ENCODE data around the gene C3orf62. TPM values are rescaled to one million over a fixed set of nuclear protein-coding genes. Genes with fewer than 3 reads are reported as not detected.

The C3orf62 gene
- 1 to 10 TPM; 4.2 to 6.6 TPM for polyA plus RNA-seq

GRCh38 chr3:49276475-49277382 lies at the start of gene C3orf62:
C3orf62 (minus strand) TSS chr3:49277232; CDS start chr3:49276872, 360 bp downstream.
- H3K4me3 ChIP-seq (ENCODE audit: low read depth in 1 of 2, low read length in 2 of 2): peak within 1 kb of the TSS; percentile 52 to 67
- no peaks in the 10 kb centered on the region for H3K27me3 ChIP-seq (ENCODE audit: control insufficient read depth in 1 of 2, insufficient read depth in 2 of 2, low read length in 2 of 2)
- H3K4me1 ChIP-seq (ENCODE audit: control insufficient read depth in 2 of 2, insufficient read depth in 2 of 2, low read length in 1 of 2): peaks cover 2% of the 10 kb centered on the region in 2 donors
- WGBS, 2 donors: 2 to 4% methylated on average over 51 of the region's 51 CpGs
- no peaks in the 10 kb centered on the region for H3K9me3 ChIP-seq (ENCODE audit: control insufficient read depth in 2 of 2, insufficient read depth in 1 of 2, low read depth in 1 of 2, low read length in 1 of 2)
- H3K27ac ChIP-seq (ENCODE audit: low read depth in 2 of 2, low read length in 1 of 2): peak within 1 kb of the TSS; percentile 89 to 97
- H3K36me3 ChIP-seq (ENCODE audit: control insufficient read depth in 2 of 2, insufficient read depth in 2 of 2, low read length in 1 of 2): peaks cover 0 to 15% of the 10 kb centered on the region in 2 donors

GRCh38 chr3:49324768-49325167 lies 47.7 kb upstream of the C3orf62 start:
- peaks cover 9 to 30% of the 10 kb centered on the region in 2 donors for H3K36me3 ChIP-seq (ENCODE audit: control insufficient read depth in 2 of 2, insufficient read depth in 2 of 2, low read length in 1 of 2)
- H3K9me3 ChIP-seq (ENCODE audit: control insufficient read depth in 2 of 2, insufficient read depth in 1 of 2, low read depth in 1 of 2, low read length in 1 of 2): no peaks in the 10 kb centered on the region
- H3K4me3 ChIP-seq (ENCODE audit: low read depth in 1 of 2, low read length in 2 of 2): no peak overlapping the region
- no peaks in the 10 kb centered on the region for H3K4me1 ChIP-seq (ENCODE audit: control insufficient read depth in 2 of 2, insufficient read depth in 2 of 2, low read length in 1 of 2)
- 92 to 96% methylated on average over 7 of the region's 7 CpGs for WGBS, 2 donors
- no peak overlapping the region for H3K27ac ChIP-seq (ENCODE audit: low read depth in 2 of 2, low read length in 1 of 2)
- H3K27me3 ChIP-seq (ENCODE audit: control insufficient read depth in 1 of 2, insufficient read depth in 2 of 2, low read length in 2 of 2): no peaks in the 10 kb centered on the region

GRCh38 chr3:49316696-49317457 lies 39.8 kb upstream of the C3orf62 start:
- Histone ChIP-seq H3K4me1 (ENCODE audit: control insufficient read depth in 2 of 2, insufficient read depth in 2 of 2, low read length in 1 of 2) (peaks cover 0 to 3% of the 10 kb centered on the region in 2 donors), H3K36me3 (ENCODE audit: control insufficient read depth in 2 of 2, insufficient read depth in 2 of 2, low read length in 1 of 2) (peaks cover 7 to 24% of the 10 kb centered on the region in 2 donors), H3K9me3 (ENCODE audit: control insufficient read depth in 2 of 2, insufficient read depth in 1 of 2, low read depth in 1 of 2, low read length in 1 of 2) (no peaks in the 10 kb centered on the region), H3K4me3 (ENCODE audit: low read depth in 1 of 2, low read length in 2 of 2) (no peak overlapping the region), H3K27ac (ENCODE audit: low read depth in 2 of 2, low read length in 1 of 2) (no peak overlapping the region), H3K27me3 (ENCODE audit: control insufficient read depth in 1 of 2, insufficient read depth in 2 of 2, low read length in 2 of 2) (no peaks in the 10 kb centered on the region)
- 92 to 94% methylated on average over 16 of the region's 16 CpGs for WGBS, 2 donors

- Histone ChIP-seq H3K4me3 (ENCODE audit: low read depth in 1 of 2, low read length in 2 of 2) (no peak overlapping the region), H3K36me3 (ENCODE audit: control insufficient read depth in 2 of 2, insufficient read depth in 2 of 2, low read length in 1 of 2) (peaks cover 23 to 32% of the 10 kb centered on the region in 2 donors), H3K9me3 (ENCODE audit: control insufficient read depth in 2 of 2, insufficient read depth in 1 of 2, low read depth in 1 of 2, low read length in 1 of 2) (no peaks in the 10 kb centered on the region), H3K27me3 (ENCODE audit: control insufficient read depth in 1 of 2, insufficient read depth in 2 of 2, low read length in 2 of 2) (no peaks in the 10 kb centered on the region), H3K4me1 (ENCODE audit: control insufficient read depth in 2 of 2, insufficient read depth in 2 of 2, low read length in 1 of 2) (peaks cover 0 to 3% of the 10 kb centered on the region in 2 donors), H3K27ac (ENCODE audit: low read depth in 2 of 2, low read length in 1 of 2) (no peak overlapping the region)
- WGBS, 2 donors: 82 to 85% methylated on average over 1 of the region's 1 CpG
Measured at GRCh38 chr3:49313896-49314688, 37.1 kb upstream of the C3orf62 start.

GRCh38 chr3:49311283-49311682 lies 34.3 kb upstream of the C3orf62 start:
- Histone ChIP-seq H3K4me3 (ENCODE audit: low read depth in 1 of 2, low read length in 2 of 2) (no peak overlapping the region), H3K4me1 (ENCODE audit: control insufficient read depth in 2 of 2, insufficient read depth in 2 of 2, low read length in 1 of 2) (no peaks in the 10 kb centered on the region), H3K27me3 (ENCODE audit: control insufficient read depth in 1 of 2, insufficient read depth in 2 of 2, low read length in 2 of 2) (no peaks in the 10 kb centered on the region), H3K27ac (ENCODE audit: low read depth in 2 of 2, low read length in 1 of 2) (no peak overlapping the region), H3K36me3 (ENCODE audit: control insufficient read depth in 2 of 2, insufficient read depth in 2 of 2, low read length in 1 of 2) (peaks cover 16 to 24% of the 10 kb centered on the region in 2 donors), H3K9me3 (ENCODE audit: control insufficient read depth in 2 of 2, insufficient read depth in 1 of 2, low read depth in 1 of 2, low read length in 1 of 2) (no peaks in the 10 kb centered on the region)
- WGBS, 2 donors: 95% methylated on average over 3 of the region's 3 CpGs

GRCh38 chr3:49310677-49311076 lies 33.6 kb upstream of the C3orf62 start:
- no peaks in the 10 kb centered on the region for H3K27me3 ChIP-seq (ENCODE audit: control insufficient read depth in 1 of 2, insufficient read depth in 2 of 2, low read length in 2 of 2)
- no peak overlapping the region for H3K27ac ChIP-seq (ENCODE audit: low read depth in 2 of 2, low read length in 1 of 2)
- no peaks in the 10 kb centered on the region for H3K9me3 ChIP-seq (ENCODE audit: control insufficient read depth in 2 of 2, insufficient read depth in 1 of 2, low read depth in 1 of 2, low read length in 1 of 2)
- no peak overlapping the region for H3K4me3 ChIP-seq (ENCODE audit: low read depth in 1 of 2, low read length in 2 of 2)
- no peaks in the 10 kb centered on the region for H3K4me1 ChIP-seq (ENCODE audit: control insufficient read depth in 2 of 2, insufficient read depth in 2 of 2, low read length in 1 of 2)
- 92 to 95% methylated on average over 1 of the region's 1 CpG for WGBS, 2 donors
- H3K36me3 ChIP-seq (ENCODE audit: control insufficient read depth in 2 of 2, insufficient read depth in 2 of 2, low read length in 1 of 2): peaks cover 16 to 25% of the 10 kb centered on the region in 2 donors

GRCh38 chr3:49305608-49306007 lies 28.6 kb upstream of the C3orf62 start:
- 96 to 97% methylated on average over 5 of the region's 5 CpGs for WGBS, 2 donors
- Histone ChIP-seq H3K27me3 (ENCODE audit: control insufficient read depth in 1 of 2, insufficient read depth in 2 of 2, low read length in 2 of 2) (no peaks in the 10 kb centered on the region), H3K4me3 (ENCODE audit: low read depth in 1 of 2, low read length in 2 of 2) (no peak overlapping the region), H3K4me1 (ENCODE audit: control insufficient read depth in 2 of 2, insufficient read depth in 2 of 2, low read length in 1 of 2) (no peaks in the 10 kb centered on the region), H3K9me3 (ENCODE audit: control insufficient read depth in 2 of 2, insufficient read depth in 1 of 2, low read depth in 1 of 2, low read length in 1 of 2) (no peaks in the 10 kb centered on the region), H3K27ac (ENCODE audit: low read depth in 2 of 2, low read length in 1 of 2) (no peak overlapping the region), H3K36me3 (ENCODE audit: control insufficient read depth in 2 of 2, insufficient read depth in 2 of 2, low read length in 1 of 2) (peaks cover 7 to 25% of the 10 kb centered on the region in 2 donors)

- Histone ChIP-seq H3K36me3 (ENCODE audit: control insufficient read depth in 2 of 2, insufficient read depth in 2 of 2, low read length in 1 of 2) (peaks cover 12 to 35% of the 10 kb centered on the region in 2 donors), H3K9me3 (ENCODE audit: control insufficient read depth in 2 of 2, insufficient read depth in 1 of 2, low read depth in 1 of 2, low read length in 1 of 2) (no peaks in the 10 kb centered on the region), H3K27ac (ENCODE audit: low read depth in 2 of 2, low read length in 1 of 2) (no peak overlapping the region), H3K27me3 (ENCODE audit: control insufficient read depth in 1 of 2, insufficient read depth in 2 of 2, low read length in 2 of 2) (no peaks in the 10 kb centered on the region), H3K4me3 (ENCODE audit: low read depth in 1 of 2, low read length in 2 of 2) (no peak overlapping the region), H3K4me1 (ENCODE audit: control insufficient read depth in 2 of 2, insufficient read depth in 2 of 2, low read length in 1 of 2) (no peaks in the 10 kb centered on the region)
- 91 to 92% methylated on average over 1 of the region's 1 CpG for WGBS, 2 donors
Measured at GRCh38 chr3:49302613-49303012, 25.6 kb upstream of the C3orf62 start.

- WGBS, 2 donors: 94 to 98% methylated on average over 3 of the region's 3 CpGs
- no peaks in the 10 kb centered on the region for H3K9me3 ChIP-seq (ENCODE audit: control insufficient read depth in 2 of 2, insufficient read depth in 1 of 2, low read depth in 1 of 2, low read length in 1 of 2)
- H3K4me3 ChIP-seq (ENCODE audit: low read depth in 1 of 2, low read length in 2 of 2): no peak overlapping the region
- no peaks in the 10 kb centered on the region for H3K27me3 ChIP-seq (ENCODE audit: control insufficient read depth in 1 of 2, insufficient read depth in 2 of 2, low read length in 2 of 2)
- H3K27ac ChIP-seq (ENCODE audit: low read depth in 2 of 2, low read length in 1 of 2): no peak overlapping the region
- peaks cover 3 to 7% of the 10 kb centered on the region in 2 donors for H3K4me1 ChIP-seq (ENCODE audit: control insufficient read depth in 2 of 2, insufficient read depth in 2 of 2, low read length in 1 of 2)
- H3K36me3 ChIP-seq (ENCODE audit: control insufficient read depth in 2 of 2, insufficient read depth in 2 of 2, low read length in 1 of 2): peaks cover 12 to 38% of the 10 kb centered on the region in 2 donors
Measured at GRCh38 chr3:49300595-49300994, 23.6 kb upstream of the C3orf62 start.

Data from esophagus (tissue), 2 donors.